GM21423 (cell line): ENCODE results near the gene RNF13.
"Not testable (repeated sequence)": the region's sequence is repeated elsewhere in the genome, so short reads cannot be mapped to it uniquely, and the experiment has no call there.

Experiments
- ATAC-seq: cut with Tn5 transposase; IDR thresholded peaks from one replicate; pipeline ENCODE4 v1.9.1; 2021; ENCODE audit warnings: mild to moderate bottlenecking, moderate library complexity; ENCODE audit not compliant: unreplicated experiment

The RNF13 gene

GRCh38 chr3:149943966-149944365, 131.0 kb downstream of the RNF13 start:
- ATAC-seq = not testable (repeated sequence)

GRCh38 chr3:149947231-149947630, 134.2 kb downstream of the RNF13 start:
- no peak for ATAC-seq

- ATAC-seq = no peak
These were observed 136.2 kb downstream of the RNF13 start for GRCh38 chr3:149949181-149949580.

DNA sequence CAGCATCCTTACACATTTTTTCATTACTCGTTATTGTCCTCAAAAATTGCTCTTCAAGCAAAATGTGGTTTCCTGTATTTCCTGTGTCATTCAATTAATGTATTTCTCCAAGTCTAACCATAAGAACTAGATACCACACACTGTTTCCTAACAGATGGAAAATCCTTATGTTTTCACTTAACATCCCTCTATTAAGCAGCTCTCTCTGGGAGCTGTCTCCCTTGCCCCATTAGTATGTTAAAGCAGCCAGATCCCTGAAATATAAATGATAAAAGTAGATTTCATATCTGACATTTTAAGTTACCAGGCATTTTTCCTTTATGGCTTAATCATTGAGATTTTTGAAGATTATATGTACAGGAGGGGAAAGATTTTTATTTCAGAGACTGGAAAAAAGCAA, 141.8 kb downstream of the RNF13 start:
- ATAC-seq = no peak

GRCh38 chr3:149955449-149955848, 142.4 kb downstream of the RNF13 start:
- ATAC-seq = no peak

- no peak for ATAC-seq
These were observed 144.5 kb downstream of the RNF13 start for GRCh38 chr3:149957361-149958125.

DNA sequence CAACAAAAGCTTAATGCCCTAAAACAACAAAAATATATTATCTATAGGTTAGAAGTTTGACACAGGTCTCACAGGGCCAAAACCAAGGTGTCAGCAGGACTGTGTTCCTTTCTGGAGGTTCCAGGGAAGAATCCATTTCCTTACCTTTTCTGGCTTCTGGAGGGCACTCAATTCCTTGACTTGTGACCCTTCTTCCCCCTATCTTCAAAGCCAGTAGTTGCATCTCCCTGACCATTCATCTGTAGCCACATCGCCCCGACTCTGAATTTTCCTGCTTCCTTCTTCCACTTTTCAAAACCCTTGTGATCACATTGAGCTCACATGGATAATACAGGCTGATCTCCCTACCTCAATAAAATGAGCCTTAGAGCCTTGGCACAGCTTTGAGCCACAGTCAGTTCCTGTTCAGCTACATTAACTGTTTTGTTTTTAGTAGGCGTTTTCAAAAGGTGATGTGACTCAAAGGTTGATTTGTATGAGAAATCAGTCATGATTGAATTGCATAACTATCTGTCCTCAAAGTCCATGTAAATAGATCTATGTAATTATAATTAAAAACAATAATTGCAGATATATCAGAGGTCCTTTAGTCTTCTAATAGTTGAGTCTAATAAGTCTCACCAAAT, 145.3 kb downstream of the RNF13 start:
- no peak for ATAC-seq

GRCh38 chr3:149959443-149959842, 146.4 kb downstream of the RNF13 start:
- no peak for ATAC-seq

DNA sequence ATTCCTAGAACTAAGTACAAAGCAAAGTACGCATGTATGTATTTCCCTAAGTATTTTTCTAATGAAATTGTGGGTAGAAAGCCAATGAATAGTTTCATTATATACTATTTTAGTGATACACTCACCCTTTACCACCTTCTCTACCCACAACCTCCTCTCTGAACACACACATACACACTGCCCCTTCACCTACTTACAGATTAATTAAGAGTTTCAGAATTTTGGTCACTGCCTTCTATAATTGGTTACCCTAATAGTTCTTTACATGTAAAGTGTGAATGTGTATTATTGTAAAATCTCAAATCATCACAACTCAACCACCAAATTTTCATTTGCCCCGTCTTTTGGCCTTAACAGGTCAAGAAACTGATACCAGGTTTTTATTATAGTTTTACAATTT, 150.5 kb downstream of the RNF13 start:
- ATAC-seq = no peak

GRCh38 chr3:149964291-149964690, 151.3 kb downstream of the RNF13 start:
- no peak for ATAC-seq

- no peak for ATAC-seq
These were observed 152.3 kb downstream of the RNF13 start for GRCh38 chr3:149965278-149965677.

DNA sequence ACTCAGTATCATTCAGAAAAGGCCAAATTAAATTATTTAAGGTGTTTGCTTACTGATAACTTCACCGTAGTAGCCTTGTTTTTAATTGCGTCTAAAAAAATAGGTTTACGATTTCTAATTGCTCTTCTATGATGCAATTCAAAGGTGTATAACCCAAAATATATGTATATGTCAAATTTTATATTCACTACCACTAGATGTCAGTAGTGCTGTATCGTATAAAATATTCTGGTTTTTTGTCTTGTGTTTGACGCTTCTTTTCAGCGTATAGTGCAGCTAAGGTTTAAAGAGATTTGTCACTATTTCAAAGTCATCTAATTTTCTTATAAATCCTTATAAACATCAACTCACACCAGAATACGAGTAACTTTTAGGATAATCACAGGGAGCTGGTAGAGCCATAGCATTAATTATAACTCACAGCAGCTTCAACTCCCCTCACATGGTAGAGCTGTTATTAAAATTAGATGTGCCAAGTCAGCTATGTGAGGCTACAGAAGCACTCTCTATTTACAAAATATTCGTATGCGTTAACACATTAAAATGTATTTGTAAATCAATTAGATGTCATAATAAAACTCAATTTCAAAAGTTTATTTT, 154.2 kb downstream of the RNF13 start:
- ATAC-seq = no peak

- no peak for ATAC-seq
These were observed 155.2 kb downstream of the RNF13 start for GRCh38 chr3:149968216-149968615.

DNA sequence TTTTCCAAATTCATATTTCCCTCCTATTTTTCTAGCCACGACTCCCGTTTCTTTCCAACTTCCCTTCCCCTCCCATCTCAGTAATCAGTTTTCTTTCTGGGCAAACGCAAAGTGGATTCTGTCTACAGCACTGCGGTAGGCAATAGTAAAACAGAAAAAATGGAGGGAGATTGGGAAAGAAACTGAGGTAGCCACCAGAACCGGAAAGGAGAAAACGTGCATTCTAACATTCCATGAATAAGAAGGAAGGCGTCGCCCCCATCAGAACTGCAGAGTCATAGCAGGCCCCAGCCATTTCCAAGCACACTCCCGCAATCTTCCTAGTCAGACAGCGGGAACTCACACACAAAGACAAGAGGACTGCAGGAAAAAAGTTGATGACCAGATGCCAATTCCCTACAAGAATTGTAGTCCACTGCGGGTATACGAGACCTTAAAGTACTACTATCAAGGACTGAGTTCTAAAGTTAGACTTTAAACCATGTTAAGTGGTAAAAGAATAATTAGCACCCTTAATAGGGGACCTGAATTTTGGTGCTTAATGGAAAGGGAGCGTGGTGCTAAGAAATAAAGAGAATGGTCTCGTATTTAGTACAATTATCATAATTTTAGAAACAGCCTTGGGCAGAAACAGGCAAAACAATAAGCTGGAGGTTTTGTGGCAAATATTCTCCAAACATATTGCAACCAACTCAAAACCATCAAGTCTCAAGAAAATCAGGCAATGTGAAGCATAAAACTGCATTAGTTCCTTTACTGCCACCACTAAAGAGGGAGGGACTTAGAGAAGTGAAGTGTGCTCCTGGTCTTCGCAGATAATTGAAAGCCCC, 156.3 kb downstream of the RNF13 start:
- ATAC-seq = no peak

GRCh38 chr3:149969940-149970715, 157.1 kb downstream of the RNF13 start:
- ATAC-seq = peak; percentile 65

DNA sequence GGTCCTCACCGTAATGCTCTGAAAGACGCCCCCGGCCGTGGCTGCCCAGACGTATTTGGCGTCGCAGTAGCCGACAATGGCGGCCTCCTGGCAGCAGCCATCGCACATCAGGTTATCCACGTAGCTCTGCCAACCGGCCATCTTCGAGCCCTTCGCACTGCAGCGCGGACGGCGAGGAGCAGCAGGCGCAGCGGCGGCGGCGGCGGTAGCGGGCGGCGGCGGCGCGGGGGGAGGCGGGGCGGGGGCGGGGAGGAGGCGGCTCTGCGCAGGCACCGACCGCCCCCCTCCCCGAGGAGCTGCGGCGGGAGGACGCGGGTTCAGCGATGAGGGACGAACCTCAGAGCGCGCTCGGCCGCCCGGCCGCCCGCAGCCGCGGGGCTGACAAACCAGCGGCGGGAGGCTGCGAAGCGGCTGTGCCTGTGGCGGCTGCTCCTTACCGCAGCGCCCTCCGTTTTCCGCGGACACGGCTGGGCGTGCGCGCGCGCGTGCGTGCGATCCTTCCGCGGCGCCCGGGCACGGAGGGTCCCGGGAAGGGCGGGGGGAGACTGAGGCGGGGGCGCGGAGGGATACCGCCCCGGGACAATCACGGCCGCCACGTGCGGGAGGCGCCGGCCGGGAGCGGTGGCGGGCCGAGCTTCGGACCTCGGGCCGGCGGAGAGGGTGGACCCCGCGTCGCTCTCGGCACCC, 157.8 kb downstream of the RNF13 start, which contains the start of gene PFN2:
TSS of gene PFN2 (minus strand) at position 180 of the 687 bp plus-strand sequence. CDS start at position 141, 39 bp downstream.
- ATAC-seq = peak; percentile 39

- peak; percentile 13 for ATAC-seq
These were observed 158.5 kb downstream of the RNF13 start for GRCh38 chr3:149971403-149972075.

DNA sequence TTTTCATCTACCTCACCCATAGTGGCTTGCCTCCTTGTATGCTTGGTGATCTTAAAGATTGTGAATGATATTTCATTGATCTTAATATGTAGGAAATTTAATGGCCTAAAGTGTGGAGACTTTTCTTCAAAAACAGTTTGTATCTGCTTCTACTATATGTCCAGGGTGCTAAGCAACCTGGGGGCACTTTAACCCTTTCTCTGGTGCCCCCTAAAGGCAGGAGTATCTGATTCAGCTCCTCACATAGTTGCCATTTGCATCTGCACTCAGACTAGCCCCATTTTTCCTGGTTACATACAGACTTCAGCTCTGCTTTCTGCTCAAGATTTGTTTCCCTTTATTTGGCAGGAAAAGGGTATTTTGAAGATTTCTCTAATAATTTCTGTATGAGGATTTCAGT, 162.9 kb downstream of the RNF13 start:
- ATAC-seq = no peak

DNA sequence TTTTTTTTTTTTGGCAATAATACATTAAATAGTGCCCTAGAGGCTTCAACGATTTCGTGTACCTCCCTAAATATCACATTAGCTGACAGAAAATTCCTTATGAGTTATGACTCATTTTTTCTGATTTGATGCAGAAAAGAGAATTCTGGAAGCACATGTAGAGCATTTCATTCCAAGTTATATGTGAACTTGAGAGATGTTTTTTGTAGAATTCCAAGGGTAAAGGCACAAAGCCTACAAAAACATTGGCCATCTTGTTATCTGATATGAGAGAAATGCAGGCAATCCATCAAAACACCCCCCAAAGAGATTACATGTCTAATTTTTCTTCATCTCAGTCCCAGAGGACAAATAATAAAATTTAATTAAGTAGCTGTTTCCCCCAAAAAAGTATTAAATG, 164.4 kb downstream of the RNF13 start:
- no peak for ATAC-seq
